Keratinocyte (primary cell): Measurements from ENCODE around the gene SIX5. TPM values are rescaled to one million over a fixed set of nuclear protein-coding genes. Genes with fewer than 3 reads are reported as not detected.

ENCODE experiments used
- DNase-seq: peaks from one replicate; pipeline ENCODE4 v3.0.0-alpha.2; 2011; ENCODE audit warnings: low read depth, missing footprints, low spot score
- FAIRE-seq: peaks from 2 replicates; lab custom pipeline; 2011; peaks lifted over from hg19 to GRCh38; lab: Jason Lieb, UNC
- H2AFZ ChIP-seq: 2 replicates; pipeline ENCODE4 v1.6.0; 2012; ENCODE audit warnings: low read length, control low read depth, inconsistent platforms; ENCODE audit not compliant: control insufficient read depth
- H3K27ac ChIP-seq: 2 replicates; pipeline ENCODE4 v1.5.1; 2011; ENCODE audit warnings: low read length; ENCODE audit not compliant: control insufficient read depth, insufficient read depth
- H3K27me3 ChIP-seq: 3 replicates; pipeline ENCODE4 v1.6.0; 2011; ENCODE audit warnings: low read length; ENCODE audit not compliant: control insufficient read depth, insufficient read depth; ENCODE audit errors: extremely low read depth
- H3K36me3 ChIP-seq, 2 experiments: 2 replicates in 1 of 2; 3 replicates in 1 of 2; pipeline ENCODE4 v1.5.1; 2011; ENCODE audit warnings: low read length in 2 of 2, mild to moderate bottlenecking in 1 of 2; ENCODE audit not compliant: control insufficient read depth in 2 of 2, insufficient read depth in 2 of 2; ENCODE audit errors: extremely low read depth in 1 of 2
- H3K4me1 ChIP-seq: 3 replicates; pipeline ENCODE4 v1.5.1; 2011; ENCODE audit warnings: low read length; ENCODE audit not compliant: control insufficient read depth, insufficient read depth; ENCODE audit errors: extremely low read depth
- H3K4me2 ChIP-seq: 3 replicates; pipeline ENCODE4 v1.6.0; 2011; ENCODE audit warnings: low read depth, low read length; ENCODE audit not compliant: control insufficient read depth, insufficient read depth; ENCODE audit errors: extremely low read depth
- H3K4me3 ChIP-seq, 3 experiments: fragments of 200-600 bp in 1 of 3; sonication (generic) in 1 of 3; 2 replicates in 2 of 3; 3 replicates in 1 of 3; pipeline ENCODE4 v1.5.1; 2011 to 2016; ENCODE audit warnings: low read length in 3 of 3, mild to moderate bottlenecking in 3 of 3, control low read depth in 2 of 3, inconsistent platforms in 1 of 3, low read depth in 1 of 3, mixed read lengths in 1 of 3, mixed run types in 1 of 3, moderate library complexity in 1 of 3; ENCODE audit not compliant: control insufficient read depth in 2 of 3, insufficient read depth in 2 of 3; ENCODE audit errors: extremely low read depth in 1 of 3
- H3K79me2 ChIP-seq: 2 replicates; pipeline ENCODE4 v1.6.0; 2012; ENCODE audit warnings: low read length; ENCODE audit not compliant: control insufficient read depth, insufficient read depth
- H3K9ac ChIP-seq: 3 replicates; pipeline ENCODE4 v1.6.0; 2011; ENCODE audit warnings: low read length; ENCODE audit not compliant: control insufficient read depth, insufficient read depth; ENCODE audit errors: extremely low read depth
- H3K9me1 ChIP-seq: 3 replicates; pipeline ENCODE4 v1.6.0; 2011; ENCODE audit warnings: low read length; ENCODE audit not compliant: control insufficient read depth, insufficient read depth; ENCODE audit errors: extremely low read depth
- H3K9me3 ChIP-seq: 2 replicates; pipeline ENCODE4 v1.5.1; 2012; ENCODE audit warnings: low read depth, low read length; ENCODE audit not compliant: control insufficient read depth
- H4K20me1 ChIP-seq: 3 replicates; pipeline ENCODE4 v1.6.0; 2011; ENCODE audit warnings: low read length; ENCODE audit not compliant: control insufficient read depth, insufficient read depth; ENCODE audit errors: extremely low read depth
- EZH2 ChIP-seq: IDR thresholded peaks from one replicate; pipeline ENCODE4 v1.6.1; 2012; ENCODE audit warnings: inconsistent platforms, mild to moderate bottlenecking, low read length, moderate library complexity
- dilution Hi-C: fragments of 300-500 bp; cut with MboI; formaldehyde crosslinking; loops from one replicate; pipeline ENCODE4 v1.7.0; 2020; ENCODE audit warnings: low sequenced_read_pairs; ENCODE audit not compliant: extremely low pct_ligation_motif_present
- polyA plus RNA-seq, 5 experiments: library from polyadenylated mRNA; depleted of rRNA in 3 of 5; stranded (reverse) in 3 of 5; stranded (forward) in 1 of 5; unstranded in 1 of 5; fragments of >200 nt; gene quantifications; 1 replicate in 1 of 5; 2 replicates in 3 of 5; 3 replicates in 1 of 5; pipeline versions ENCODE4 v1.2.1 to v1.2.3, GENCODE V29; 2011 to 2012; ENCODE audit warnings: missing spikeins in 2 of 5, low read depth in 1 of 5, low replicate concordance in 1 of 5
- TF ChIP-seq, protein P1 (sequence below), 3 experiments: IDR thresholded peaks in 1 of 3; conservative IDR thresholded peaks in 1 of 3; optimal IDR thresholded peaks in 1 of 3; 2 replicates in 2 of 3; 3 replicates in 1 of 3; pipeline versions ENCODE3 to v1.5.1; 2011; ENCODE audit warnings: low read length in 3 of 3, mild to moderate bottlenecking in 3 of 3, moderate library complexity in 2 of 3, control low read depth in 1 of 3, inconsistent platforms in 1 of 3; ENCODE audit not compliant: insufficient read depth in 2 of 3; ENCODE audit errors: extremely low read depth in 1 of 3

Gene SIX5
- polyA plus RNA-seq, 1 donor (not counting 4 experiments of a cell fraction or from before 2014, with no cell fraction given) = 1.3 TPM

DNA sequence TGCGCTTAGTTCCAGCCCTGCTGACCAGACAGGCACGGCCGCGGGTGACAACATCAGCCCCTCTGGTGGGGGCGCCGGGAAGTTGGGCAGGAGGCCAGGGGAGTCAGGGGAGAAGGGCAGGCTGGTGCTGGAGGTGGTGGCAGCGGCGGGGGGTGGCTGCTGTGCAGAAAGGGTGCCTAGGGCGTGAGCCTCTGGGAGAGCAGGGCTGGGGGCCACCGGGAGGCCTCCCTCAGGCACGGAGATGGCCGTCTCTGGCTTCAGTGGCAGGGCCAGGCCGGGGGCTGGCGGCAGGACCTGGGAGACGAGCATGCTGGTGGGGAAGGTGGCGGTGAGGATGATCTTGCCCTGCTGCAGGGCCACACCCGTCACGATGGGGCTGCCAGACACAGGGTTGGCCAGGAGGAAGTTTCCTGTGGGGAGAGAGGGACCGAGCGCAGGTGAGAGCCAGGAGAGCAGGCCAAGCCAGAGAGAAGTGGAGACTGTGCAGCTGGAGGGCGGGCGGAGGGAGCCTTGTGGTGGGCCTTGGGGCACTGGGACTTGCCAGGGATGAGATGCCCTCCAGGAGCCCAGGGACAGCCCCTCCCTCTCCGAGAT is 3.3 kb downstream of the SIX5 start:
- Histone ChIP-seq H3K79me2 (no peaks in the 10 kb centered on the region), H3K9me3 (no peaks in the 10 kb centered on the region), H3K27ac (no peak overlapping the region), H3K9ac (no peak overlapping the region), H3K4me3 (no peak overlapping the region), H2AFZ (no peak overlapping the region), H3K9me1 (no peaks in the 10 kb centered on the region), H3K4me2 (no peak overlapping the region), H3K36me3 (no peaks in the 10 kb centered on the region), H3K27me3 (no peaks in the 10 kb centered on the region), H3K4me1 (peaks cover 15% of the 10 kb centered on the region), H4K20me1 (no peaks in the 10 kb centered on the region)
- TF ChIP-seq EZH2 = no peak
- TF ChIP-seq, protein P1, sequence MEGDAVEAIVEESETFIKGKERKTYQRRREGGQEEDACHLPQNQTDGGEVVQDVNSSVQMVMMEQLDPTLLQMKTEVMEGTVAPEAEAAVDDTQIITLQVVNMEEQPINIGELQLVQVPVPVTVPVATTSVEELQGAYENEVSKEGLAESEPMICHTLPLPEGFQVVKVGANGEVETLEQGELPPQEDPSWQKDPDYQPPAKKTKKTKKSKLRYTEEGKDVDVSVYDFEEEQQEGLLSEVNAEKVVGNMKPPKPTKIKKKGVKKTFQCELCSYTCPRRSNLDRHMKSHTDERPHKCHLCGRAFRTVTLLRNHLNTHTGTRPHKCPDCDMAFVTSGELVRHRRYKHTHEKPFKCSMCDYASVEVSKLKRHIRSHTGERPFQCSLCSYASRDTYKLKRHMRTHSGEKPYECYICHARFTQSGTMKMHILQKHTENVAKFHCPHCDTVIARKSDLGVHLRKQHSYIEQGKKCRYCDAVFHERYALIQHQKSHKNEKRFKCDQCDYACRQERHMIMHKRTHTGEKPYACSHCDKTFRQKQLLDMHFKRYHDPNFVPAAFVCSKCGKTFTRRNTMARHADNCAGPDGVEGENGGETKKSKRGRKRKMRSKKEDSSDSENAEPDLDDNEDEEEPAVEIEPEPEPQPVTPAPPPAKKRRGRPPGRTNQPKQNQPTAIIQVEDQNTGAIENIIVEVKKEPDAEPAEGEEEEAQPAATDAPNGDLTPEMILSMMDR (optimal IDR thresholded peaks at IDR 0.05 in 1 of 3, IDR thresholded peaks at IDR 0.05 in 1 of 3, conservative IDR thresholded peaks at IDR 0.05 in 1 of 3; ENCODE audit: extremely low read depth in 1 of 3, insufficient read depth in 2 of 3, low read length in 3 of 3) = no peak
- dilution Hi-C loops = no loop called here
- no peak for DNase-seq
- FAIRE-seq = no peak

DNA sequence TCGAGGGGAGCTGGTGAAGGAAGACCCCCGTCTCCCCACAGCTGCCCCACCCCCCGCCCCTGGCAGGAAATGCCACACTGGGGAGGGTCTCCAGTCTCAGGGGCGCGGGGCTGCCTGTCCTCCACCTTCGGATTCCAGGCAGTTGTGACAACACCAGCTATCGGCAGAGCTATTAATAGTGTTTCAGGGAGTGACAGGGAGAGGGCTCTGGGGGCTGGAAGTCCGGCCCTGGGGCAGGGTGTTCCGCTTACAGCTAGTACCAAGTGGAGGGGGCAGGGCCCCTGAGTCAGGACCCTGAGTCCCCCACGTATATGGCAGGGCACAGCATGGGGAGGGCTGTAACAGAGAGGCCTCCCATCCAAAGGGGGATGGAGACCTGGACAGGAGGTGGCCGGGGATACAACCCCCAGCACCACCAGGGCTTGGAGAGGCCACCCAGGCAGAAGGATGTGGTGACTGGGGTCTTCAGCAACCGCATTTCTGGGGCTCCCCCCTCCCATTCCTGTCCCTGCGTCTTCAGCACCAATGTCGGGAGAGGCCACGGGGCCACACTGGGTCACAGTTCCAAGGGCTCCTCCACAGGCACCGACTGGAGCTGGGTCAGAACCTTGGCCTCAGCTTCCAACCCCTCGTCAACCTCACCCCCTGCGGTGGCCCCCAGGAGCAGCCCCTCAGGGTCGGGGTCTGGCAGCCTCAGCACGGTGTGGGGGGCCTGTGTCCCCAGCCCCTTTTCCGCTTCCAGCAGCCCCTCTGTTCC is 3.9 kb downstream of the SIX5 start:
- FAIRE-seq (no peak), DNase-seq (no peak)
- no peak overlapping the region for H3K27ac ChIP-seq
- H3K4me2 ChIP-seq = no peak overlapping the region
- H3K4me1 ChIP-seq = peaks cover 15% of the 10 kb centered on the region
- TF ChIP-seq, protein P1 (optimal IDR thresholded peaks at IDR 0.05 in 1 of 3, IDR thresholded peaks at IDR 0.05 in 1 of 3, conservative IDR thresholded peaks at IDR 0.05 in 1 of 3; ENCODE audit: extremely low read depth in 1 of 3, insufficient read depth in 2 of 3, low read length in 3 of 3) = no peak
- no peak for TF ChIP-seq EZH2
- no peaks in the 10 kb centered on the region for H4K20me1 ChIP-seq
- H3K79me2 ChIP-seq = no peaks in the 10 kb centered on the region
- no peaks in the 10 kb centered on the region for H3K9me3 ChIP-seq
- H3K9ac ChIP-seq = no peak overlapping the region
- H2AFZ ChIP-seq = no peak overlapping the region
- H3K36me3 ChIP-seq = no peaks in the 10 kb centered on the region
- H3K4me3 ChIP-seq = no peak overlapping the region
- no peaks in the 10 kb centered on the region for H3K9me1 ChIP-seq
- dilution Hi-C loops = no loop called here
- no peaks in the 10 kb centered on the region for H3K27me3 ChIP-seq
